Activated T-cell treated with anti-CD3 and anti-CD28 coated beads, Interleukin-2, amount 50 U/mL, for 48 hours (primary cell): Measurements from ENCODE around the gene NUP43.
"Not testable (repeated sequence)": the region's sequence is repeated elsewhere in the genome, so short reads cannot be mapped to it uniquely, and the experiment has no call there.

Source experiments
- DNase-seq, 2 experiments: peaks; one replicate each; pipeline ENCODE4 v3.0.0-alpha.2; 2020

NUP43 gene

DNA sequence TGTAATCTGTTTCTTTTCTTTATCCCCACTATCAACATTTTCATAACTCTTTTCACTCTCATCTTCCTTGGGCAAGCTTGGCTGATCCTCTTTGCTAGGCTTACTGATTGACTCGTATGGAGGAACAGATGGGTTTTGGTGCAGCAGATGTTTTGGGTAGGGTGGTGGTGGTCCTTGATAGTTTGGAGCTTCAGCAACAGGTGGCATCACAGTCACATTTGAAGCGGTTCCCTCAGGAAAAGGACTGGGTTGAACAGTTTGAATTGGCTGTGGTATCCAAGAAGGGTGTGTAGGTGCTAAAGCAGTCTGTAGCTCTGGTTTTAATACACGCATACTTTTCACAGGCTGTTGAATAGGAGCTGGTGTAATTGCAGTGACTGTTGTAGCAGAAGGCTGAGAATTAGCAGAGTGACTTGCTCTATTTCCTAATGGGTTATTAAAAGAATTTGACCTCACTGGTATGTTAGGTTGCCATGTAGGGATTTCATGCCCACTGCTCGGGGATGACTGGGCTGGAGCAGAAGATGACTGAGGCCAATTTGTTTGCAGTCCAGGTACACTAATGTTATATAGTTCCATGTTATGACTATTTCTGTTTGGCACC, 63.0 kb downstream of the NUP43 start:
- DNase-seq = no peak

DNA sequence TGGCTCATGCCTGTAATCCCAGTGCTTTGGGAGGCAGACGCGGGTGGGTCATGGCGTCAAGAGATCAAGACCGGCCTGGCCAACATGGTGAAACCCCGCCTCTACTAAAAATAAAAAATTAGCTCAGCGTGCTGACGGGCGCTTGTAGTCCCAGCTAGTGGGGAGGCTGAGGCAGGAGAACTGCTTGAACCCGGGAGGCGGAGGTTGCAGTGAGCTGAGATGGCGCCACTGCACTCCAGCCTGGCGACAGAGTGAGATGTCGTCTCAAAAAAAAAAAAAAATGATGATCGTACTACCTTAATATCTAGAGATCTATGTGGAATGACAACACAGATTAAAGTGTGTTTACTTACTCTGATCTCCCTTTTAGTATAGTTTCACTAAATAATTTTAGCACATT, 64.5 kb downstream of the NUP43 start:
- DNase-seq = not testable (repeated sequence)

DNA sequence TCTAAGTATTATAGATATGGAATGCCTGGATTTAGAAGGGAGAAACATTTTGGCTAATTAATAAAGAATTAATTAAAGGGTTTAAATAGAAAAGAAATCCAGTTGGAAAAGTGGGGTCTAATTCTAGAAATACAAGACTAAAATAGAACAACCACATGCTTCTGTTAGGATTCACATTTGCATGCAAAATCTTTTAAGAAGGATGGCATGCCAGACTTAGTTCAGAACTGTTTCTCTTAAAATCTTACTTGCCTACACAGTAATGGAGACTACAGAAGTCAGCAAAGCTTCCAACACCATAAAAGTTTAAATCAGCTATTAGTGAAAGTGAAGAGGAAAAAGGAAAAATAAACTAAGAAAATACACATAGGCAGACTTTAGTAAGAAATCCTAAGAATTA, 65.1 kb downstream of the NUP43 start:
- no peak for DNase-seq

DNA sequence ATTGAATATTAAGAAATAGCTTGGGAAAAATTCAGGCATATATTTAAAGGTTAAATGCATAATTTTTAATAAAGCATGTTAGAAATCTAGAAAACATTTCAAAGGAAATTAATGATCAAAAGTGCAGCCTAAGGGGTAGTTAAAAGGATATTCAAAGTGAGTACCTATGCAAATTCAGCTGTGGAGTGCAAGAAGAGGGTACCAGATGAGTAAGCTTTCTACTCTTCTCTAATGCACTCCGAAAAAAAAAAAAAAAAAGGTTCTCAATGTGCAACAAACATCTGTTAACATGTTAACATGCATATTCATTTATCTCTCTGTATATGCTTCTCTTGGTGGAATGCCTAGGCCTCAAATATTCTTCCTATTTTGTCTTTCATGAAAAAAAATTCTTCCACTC, 65.8 kb downstream of the NUP43 start:
- no peak for DNase-seq
